NB4 (cell line): Measurements from ENCODE around the gene PROB1.

ENCODE experiments used
- DNase-seq: peaks from one replicate; pipeline ENCODE4 v3.0.0; 2010; ENCODE audit warnings: low read depth
- H3K4me3 ChIP-seq: one replicate; pipeline ENCODE4 v1.5.1; 2011; ENCODE audit warnings: mild to moderate bottlenecking, low read depth, low read length, moderate library complexity
- MYC ChIP-seq: IDR thresholded peaks from 2 replicates; pipeline ENCODE4 v1.6.1; 2011; ENCODE audit warnings: low read depth, low read length
- POLR2A ChIP-seq: IDR thresholded peaks from 2 replicates; pipeline ENCODE4 v1.6.1; 2011; ENCODE audit warnings: mild to moderate bottlenecking; ENCODE audit not compliant: insufficient read length; ENCODE audit errors: extremely low read depth
- TF ChIP-seq, protein P1 (sequence below): IDR thresholded peaks from one replicate; pipeline ENCODE4 v1.5.1; 2012; ENCODE audit warnings: low read depth, low read length
- TF ChIP-seq, protein P2 (sequence below): IDR thresholded peaks from 2 replicates; pipeline ENCODE4 v1.6.1; 2011; ENCODE audit warnings: low read depth, low read length

PROB1 gene

DNA sequence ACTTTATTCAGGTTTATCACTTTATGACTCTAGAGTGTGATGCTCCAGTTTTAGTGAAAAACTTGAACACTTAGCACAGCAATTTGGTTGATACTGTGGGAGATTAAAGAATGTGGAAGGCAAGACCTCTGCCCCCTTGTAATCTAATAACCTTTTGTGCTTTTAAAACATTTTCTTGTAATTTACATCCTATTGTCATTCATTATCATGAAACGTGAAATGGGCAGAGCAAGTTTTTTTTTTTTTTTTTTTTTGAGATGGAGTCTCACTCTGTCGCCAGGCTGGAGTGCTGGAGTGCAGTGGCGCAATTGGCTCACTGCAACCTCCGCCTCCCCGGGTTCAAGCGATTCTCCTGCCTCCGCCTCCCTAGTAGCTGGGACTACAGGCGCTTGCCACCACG lies 51.4 kb downstream of the PROB1 start:
- TF ChIP-seq POLR2A (no peak), MYC (no peak)
- TF ChIP-seq, protein P1, sequence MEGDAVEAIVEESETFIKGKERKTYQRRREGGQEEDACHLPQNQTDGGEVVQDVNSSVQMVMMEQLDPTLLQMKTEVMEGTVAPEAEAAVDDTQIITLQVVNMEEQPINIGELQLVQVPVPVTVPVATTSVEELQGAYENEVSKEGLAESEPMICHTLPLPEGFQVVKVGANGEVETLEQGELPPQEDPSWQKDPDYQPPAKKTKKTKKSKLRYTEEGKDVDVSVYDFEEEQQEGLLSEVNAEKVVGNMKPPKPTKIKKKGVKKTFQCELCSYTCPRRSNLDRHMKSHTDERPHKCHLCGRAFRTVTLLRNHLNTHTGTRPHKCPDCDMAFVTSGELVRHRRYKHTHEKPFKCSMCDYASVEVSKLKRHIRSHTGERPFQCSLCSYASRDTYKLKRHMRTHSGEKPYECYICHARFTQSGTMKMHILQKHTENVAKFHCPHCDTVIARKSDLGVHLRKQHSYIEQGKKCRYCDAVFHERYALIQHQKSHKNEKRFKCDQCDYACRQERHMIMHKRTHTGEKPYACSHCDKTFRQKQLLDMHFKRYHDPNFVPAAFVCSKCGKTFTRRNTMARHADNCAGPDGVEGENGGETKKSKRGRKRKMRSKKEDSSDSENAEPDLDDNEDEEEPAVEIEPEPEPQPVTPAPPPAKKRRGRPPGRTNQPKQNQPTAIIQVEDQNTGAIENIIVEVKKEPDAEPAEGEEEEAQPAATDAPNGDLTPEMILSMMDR, result no peak
- TF ChIP-seq, protein P2, sequence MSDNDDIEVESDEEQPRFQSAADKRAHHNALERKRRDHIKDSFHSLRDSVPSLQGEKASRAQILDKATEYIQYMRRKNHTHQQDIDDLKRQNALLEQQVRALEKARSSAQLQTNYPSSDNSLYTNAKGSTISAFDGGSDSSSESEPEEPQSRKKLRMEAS, result no peak
- DNase-seq, result no peak
- H3K4me3 ChIP-seq, result peak overlapping the region; percentile 91

DNA sequence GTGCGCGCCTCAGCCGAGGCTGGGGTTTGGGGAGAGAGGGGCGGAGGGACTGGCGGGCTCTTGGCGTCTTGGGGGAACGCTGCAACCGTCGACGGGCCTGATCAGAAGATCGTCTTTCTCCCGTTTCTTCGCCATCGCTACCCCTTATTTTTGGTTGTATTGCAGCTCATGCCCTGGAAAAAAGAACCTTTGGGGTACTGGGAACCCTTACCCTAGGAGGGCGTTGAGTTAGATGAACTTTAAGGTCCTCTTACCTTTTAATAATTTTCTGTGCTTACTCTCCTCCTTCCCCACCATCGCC lies 52.5 kb downstream of the PROB1 start:
- DNase-seq, result no peak
- TF ChIP-seq, protein P2, result no peak
- TF ChIP-seq MYC (no peak), POLR2A (no peak)
- TF ChIP-seq, protein P1, result no peak

DNA sequence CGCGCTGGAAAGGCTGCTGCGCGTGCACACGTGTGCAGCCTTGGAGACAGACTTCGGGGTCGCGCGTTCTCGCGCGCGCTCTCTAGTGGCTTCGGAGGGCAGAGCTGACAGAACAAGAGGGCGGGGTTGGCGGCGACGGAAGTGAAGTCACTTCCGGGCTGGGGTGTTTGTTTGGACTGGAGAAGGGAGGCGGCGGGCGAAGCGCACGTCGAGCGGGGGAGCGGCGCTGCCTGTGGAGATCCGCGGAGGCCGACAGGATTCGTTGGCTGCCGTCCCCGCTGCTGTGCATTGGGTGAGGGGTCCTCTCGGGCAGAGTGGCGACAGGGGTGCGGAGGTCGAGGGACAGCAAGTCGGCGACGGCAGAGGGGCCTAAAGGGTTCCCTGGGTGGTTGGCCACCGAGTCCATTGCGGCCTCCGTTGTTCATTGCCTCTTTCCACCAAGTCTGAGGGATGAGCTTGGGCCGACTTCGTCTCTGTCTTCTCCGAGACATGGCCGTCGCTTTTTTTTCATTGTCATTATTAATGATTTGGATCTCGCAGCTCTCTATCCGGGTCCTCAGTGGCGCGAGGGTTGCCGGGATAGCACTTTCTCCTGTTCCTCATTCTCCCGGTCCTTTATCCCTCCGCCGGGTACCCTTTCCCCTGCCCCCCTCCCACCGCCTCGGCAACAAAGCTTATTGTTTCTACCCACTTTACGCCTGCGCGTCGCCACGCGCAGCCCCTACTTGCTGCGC lies 53.0 kb downstream of the PROB1 start, which contains the start of gene PAIP2:
Gene PAIP2, plus strand, starts transcription at position 166 of the 734 bp plus-strand sequence. CDS start 21,931 bp downstream, outside the sequence.
- peak within 1 kb of the TSS; percentile 91 for H3K4me3 ChIP-seq
- TF ChIP-seq MYC (peak; percentile 89), POLR2A (peak; percentile 89)
- TF ChIP-seq, protein P1, result peak; percentile 74
- TF ChIP-seq, protein P2, result peak; percentile 97
- peak; percentile 98 for DNase-seq

More for the DNA sequence above, 52.5 kb downstream of the PROB1 start:
- peak overlapping the region; percentile 91 for H3K4me3 ChIP-seq

DNA sequence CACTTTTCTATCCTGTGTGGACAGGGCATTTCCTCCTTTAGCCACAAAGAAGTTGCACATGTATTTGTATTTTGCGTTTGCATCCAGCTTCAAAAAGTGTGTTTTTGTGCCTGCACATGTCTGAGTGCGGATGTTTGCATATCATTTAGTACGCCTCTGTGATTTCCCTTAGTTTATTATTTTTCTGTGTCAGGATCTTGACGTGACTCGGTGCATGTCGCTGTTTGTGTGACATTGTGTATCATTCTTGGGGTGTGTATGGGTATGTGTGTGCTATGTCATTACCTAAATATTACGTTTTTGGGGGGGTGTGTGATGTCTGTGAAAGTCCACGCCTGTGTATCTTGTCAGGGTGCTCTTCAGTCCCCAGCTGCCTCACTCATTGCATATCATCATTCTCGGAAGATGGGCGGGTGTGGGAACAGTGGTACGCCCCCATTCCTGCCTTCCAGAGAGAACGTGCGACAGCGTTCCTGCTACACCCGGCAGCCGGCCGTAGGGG lies 53.7 kb downstream of the PROB1 start:
- peak overlapping the region; percentile 64 for H3K4me3 ChIP-seq
- TF ChIP-seq, protein P2, result no peak
- TF ChIP-seq MYC (no peak), POLR2A (no peak)
- TF ChIP-seq, protein P1, result no peak
- DNase-seq, result no peak
